Hepatocyte (in vitro differentiated cells): Measurements from ENCODE around the gene SETBP1. TPM values are rescaled to one million over a fixed set of nuclear protein-coding genes. Genes with fewer than 3 reads are reported as not detected.

Source experiments
- DNase-seq: peaks from one replicate; pipeline ENCODE4 v3.0.0-alpha.2; 2016; ENCODE audit warnings: low spot score
- H2AFZ ChIP-seq: fragments of 200-600 bp; sonication (generic); 2 replicates; pipeline ENCODE4 v1.6.0; 2016; ENCODE audit warnings: antibody characterized with exemption, mild to moderate bottlenecking
- H3K27ac ChIP-seq: fragments of 200-600 bp; sonication (generic); 2 replicates; pipeline ENCODE4 v1.5.1; 2016; ENCODE audit warnings: mild to moderate bottlenecking
- H3K27me3 ChIP-seq: fragments of 200-600 bp; sonication (generic); 2 replicates; pipeline ENCODE4 v1.6.1; 2016
- H3K36me3 ChIP-seq: fragments of 200-600 bp; sonication (generic); replicated peaks from 2 replicates; pipeline ENCODE4 v1.5.1; 2016; ENCODE audit warnings: low read depth; ENCODE audit not compliant: insufficient read depth
- H3K4me1 ChIP-seq: fragments of 200-600 bp; sonication (generic); 2 replicates; pipeline ENCODE4 v1.5.1; 2016; ENCODE audit warnings: mild to moderate bottlenecking, moderate library complexity; ENCODE audit not compliant: insufficient read depth
- H3K4me2 ChIP-seq: fragments of 200-600 bp; sonication (generic); 2 replicates; pipeline ENCODE4 v1.6.0; 2016
- H3K4me3 ChIP-seq: fragments of 200-600 bp; sonication (generic); 2 replicates; pipeline ENCODE4 v1.5.1; 2016; ENCODE audit warnings: mild to moderate bottlenecking
- H3K79me2 ChIP-seq: fragments of 200-600 bp; sonication (generic); 2 replicates; pipeline ENCODE4 v1.6.0; 2017; ENCODE audit warnings: mild to moderate bottlenecking
- H3K9me2 ChIP-seq: fragments of 200-600 bp; sonication (generic); replicated peaks from 2 replicates; pipeline ENCODE4 v1.6.0; 2017; ENCODE audit warnings: mild to moderate bottlenecking; ENCODE audit not compliant: insufficient read depth
- H3K9me3 ChIP-seq: fragments of 200-600 bp; sonication (generic); 2 replicates; pipeline ENCODE4 v1.5.1; 2016; ENCODE audit warnings: low read depth, mild to moderate bottlenecking
- H4K20me1 ChIP-seq: fragments of 200-600 bp; sonication (generic); 2 replicates; pipeline ENCODE4 v1.6.0; 2016; ENCODE audit warnings: mild to moderate bottlenecking; ENCODE audit not compliant: insufficient read depth, poor library complexity, severe bottlenecking
- CTCF ChIP-seq: fragments of 200-600 bp; sonication (generic); IDR thresholded peaks from 2 replicates; pipeline ENCODE4 v1.5.1; 2016; ENCODE audit warnings: antibody characterized with exemption, mild to moderate bottlenecking; ENCODE audit not compliant: poor library complexity
- EZH2 ChIP-seq: fragments of 200-600 bp; sonication (generic); IDR thresholded peaks from 2 replicates; pipeline ENCODE4 v1.6.1; 2016; ENCODE audit warnings: antibody characterized with exemption, mild to moderate bottlenecking, borderline replicate concordance
- EZH2phosphoT487 ChIP-seq: fragments of 200-600 bp; sonication (generic); IDR thresholded peaks from one replicate; pipeline ENCODE4 v1.6.1; 2018; ENCODE audit warnings: antibody characterized with exemption, mild to moderate bottlenecking, low read depth, moderate library complexity; ENCODE audit not compliant: unreplicated experiment, severe bottlenecking
- WGBS: methylation state at CpG from one replicate; pipeline ENCODE4 v1.1.6; 2016; ENCODE audit warnings: low lambda C conversion rate; ENCODE audit errors: missing lambda C conversion rate; 5-methylcytosine and 5-hydroxymethylcytosine counted together
- polyA plus RNA-seq: library from polyadenylated mRNA; unstranded; fragments of >200 nt; fragmentation: Nextera tagmentation; extraction: Ambion mirVana; gene quantifications from 2 replicates; pipeline ENCODE4 v1.2.1, GENCODE V29; 2016
- total RNA-seq: library from RNA; depleted of rRNA; stranded (reverse); fragments of >200 nt; gene quantifications from 2 replicates; pipeline ENCODE4 v1.2.3, GENCODE V29; 2014

SETBP1 gene
- total and polyA plus RNA-seq, 2 experiments from 2014 or later: 10.3 to 21.1 TPM

- Histone ChIP-seq H3K36me3 (no peaks in the 10 kb centered on the region), H3K27ac (no peak overlapping the region), H3K9me3 (no peaks in the 10 kb centered on the region), H4K20me1 (no peaks in the 10 kb centered on the region), H3K4me3 (no peak overlapping the region), H3K79me2 (no peaks in the 10 kb centered on the region), H3K4me1 (no peaks in the 10 kb centered on the region), H2AFZ (no peak overlapping the region), H3K9me2 (no peaks in the 10 kb centered on the region), H3K27me3 (no peaks in the 10 kb centered on the region), H3K4me2 (no peak overlapping the region)
- no peak for TF ChIP-seq CTCF
- TF ChIP-seq EZH2phosphoT487: no peak
- no peak for TF ChIP-seq EZH2
- DNase-seq: no peak
- WGBS: 64% methylated on average over 4 of the region's 4 CpGs
Observed at GRCh38 chr18:44668270-44668975, 12.3 kb upstream of the SETBP1 start.

- no peaks in the 10 kb centered on the region for H4K20me1 ChIP-seq
- no peak for DNase-seq
- WGBS: 80% methylated on average over 2 of the region's 2 CpGs
- no peak overlapping the region for H3K27ac ChIP-seq
- H3K27me3 ChIP-seq: no peaks in the 10 kb centered on the region
- no peaks in the 10 kb centered on the region for H3K9me3 ChIP-seq
- TF ChIP-seq EZH2 (no peak), CTCF (no peak), EZH2phosphoT487 (no peak)
- H3K9me2 ChIP-seq: no peaks in the 10 kb centered on the region
- H3K4me2 ChIP-seq: no peak overlapping the region
- no peak overlapping the region for H2AFZ ChIP-seq
- no peaks in the 10 kb centered on the region for H3K79me2 ChIP-seq
- H3K4me1 ChIP-seq: no peaks in the 10 kb centered on the region
- no peaks in the 10 kb centered on the region for H3K36me3 ChIP-seq
- H3K4me3 ChIP-seq: no peak overlapping the region
Observed at GRCh38 chr18:44671914-44672313, 8.8 kb upstream of the SETBP1 start.

GRCh38 chr18:44672506-44672905 lies 8.2 kb upstream of the SETBP1 start:
- H3K9me2 ChIP-seq: no peaks in the 10 kb centered on the region
- no peaks in the 10 kb centered on the region for H3K27me3 ChIP-seq
- no peak overlapping the region for H3K27ac ChIP-seq
- H2AFZ ChIP-seq: no peak overlapping the region
- no peak for DNase-seq
- no peaks in the 10 kb centered on the region for H3K79me2 ChIP-seq
- no peaks in the 10 kb centered on the region for H4K20me1 ChIP-seq
- no peak overlapping the region for H3K4me2 ChIP-seq
- WGBS: 75% methylated on average over 3 of the region's 3 CpGs
- TF ChIP-seq EZH2 (no peak), EZH2phosphoT487 (no peak)
- H3K4me3 ChIP-seq: no peak overlapping the region
- H3K9me3 ChIP-seq: no peaks in the 10 kb centered on the region
- no peaks in the 10 kb centered on the region for H3K36me3 ChIP-seq
- no peaks in the 10 kb centered on the region for H3K4me1 ChIP-seq

- Histone ChIP-seq H3K4me3 (no peak overlapping the region), H3K9me2 (no peaks in the 10 kb centered on the region), H3K4me2 (no peak overlapping the region), H3K9me3 (no peaks in the 10 kb centered on the region), H3K27me3 (no peaks in the 10 kb centered on the region), H3K79me2 (peaks cover 6% of the 10 kb centered on the region), H4K20me1 (no peaks in the 10 kb centered on the region), H3K4me1 (peaks cover 3% of the 10 kb centered on the region), H3K27ac (no peak overlapping the region), H2AFZ (no peak overlapping the region), H3K36me3 (no peaks in the 10 kb centered on the region)
- WGBS: 84% methylated on average over 3 of the region's 3 CpGs
- no peak for TF ChIP-seq EZH2phosphoT487
- no peak for TF ChIP-seq CTCF
- TF ChIP-seq EZH2: no peak
- no peak for DNase-seq
Observed at GRCh38 chr18:44673256-44673880, 7.3 kb upstream of the SETBP1 start.
